ENCODE results near the gene KCNG2. TPM values are rescaled to one million over a fixed set of nuclear protein-coding genes. Genes with fewer than 3 reads are reported as not detected.
"Not testable (repeated sequence)": the region's sequence is repeated elsewhere in the genome, so short reads cannot be mapped to it uniquely, and the experiment has no call there.

The KCNG2 gene
- total and polyA plus RNA-seq, 9 of the 15 experiments (the other 6 are each of a cell fraction or from before 2014, with no cell fraction given): not detected

GRCh38 chr18:79750980-79751571 is 46.7 kb upstream of the KCNG2 start (continued):
- TF ChIP-seq NFATC3 (IDR thresholded peaks at IDR 0.05): no peak
- TF ChIP-seq CXXC5 (CRISPR knock-in tag; IDR thresholded peaks at IDR 0.05): no peak

- FAIRE-seq; H4K20me1 ChIP-seq (replicated peaks; ENCODE audit: control insufficient read depth, insufficient read depth, low read length); BruUV-seq (replicated peaks); H3K27ac ChIP-seq (ENCODE audit: extremely low read depth, low read depth, low read length); DNase-seq (ENCODE audit: extremely low read depth in 1 of 4, low spot score in 3 of 4); H3K9ac ChIP-seq (ENCODE audit: insufficient read depth in 1 of 2, low read depth in 2 of 2, low read length in 2 of 2); H3K27me3 ChIP-seq (ENCODE audit: control insufficient read depth in 2 of 2, insufficient read depth in 2 of 2, low read length in 2 of 2); H2AFZ ChIP-seq (ENCODE audit: low read depth, low read length); ATAC-seq; POLR2A ChIA-PET; H3K79me2 ChIP-seq (ENCODE audit: control insufficient read depth, insufficient read depth, low read length); H3K9me1 ChIP-seq (ENCODE audit: control insufficient read depth, insufficient read depth, low read length); intact Hi-C loops (cut with micrococcal nuclease); in situ Hi-C loops (cut with MboI); H3K4me2 ChIP-seq (ENCODE audit: insufficient read depth, low read length); CTCF ChIA-PET (ENCODE audit: low intra/inter-chr PET ratio); H3K4me3 ChIP-seq; H3K9me3 ChIP-seq (replicated peaks; ENCODE audit: control insufficient read depth, insufficient read depth, low read depth, low read length); H3K4me1 ChIP-seq (replicated peaks in 1 of 2; ENCODE audit: control insufficient read depth in 2 of 2, insufficient read depth in 2 of 2, low read length in 2 of 2): not testable (repeated sequence)
- 98% methylated on average over 12 of the region's 20 CpGs for WGBS (ENCODE audit: insufficient coverage, low coverage, missing lambda C conversion rate)
- peaks cover 12% of the 10 kb centered on the region; the same call in 1 of the 3 replicates for H3K36me3 ChIP-seq (ENCODE audit: control insufficient read depth, insufficient read depth, low read length)
- TF ChIP-seq, protein P1, sequence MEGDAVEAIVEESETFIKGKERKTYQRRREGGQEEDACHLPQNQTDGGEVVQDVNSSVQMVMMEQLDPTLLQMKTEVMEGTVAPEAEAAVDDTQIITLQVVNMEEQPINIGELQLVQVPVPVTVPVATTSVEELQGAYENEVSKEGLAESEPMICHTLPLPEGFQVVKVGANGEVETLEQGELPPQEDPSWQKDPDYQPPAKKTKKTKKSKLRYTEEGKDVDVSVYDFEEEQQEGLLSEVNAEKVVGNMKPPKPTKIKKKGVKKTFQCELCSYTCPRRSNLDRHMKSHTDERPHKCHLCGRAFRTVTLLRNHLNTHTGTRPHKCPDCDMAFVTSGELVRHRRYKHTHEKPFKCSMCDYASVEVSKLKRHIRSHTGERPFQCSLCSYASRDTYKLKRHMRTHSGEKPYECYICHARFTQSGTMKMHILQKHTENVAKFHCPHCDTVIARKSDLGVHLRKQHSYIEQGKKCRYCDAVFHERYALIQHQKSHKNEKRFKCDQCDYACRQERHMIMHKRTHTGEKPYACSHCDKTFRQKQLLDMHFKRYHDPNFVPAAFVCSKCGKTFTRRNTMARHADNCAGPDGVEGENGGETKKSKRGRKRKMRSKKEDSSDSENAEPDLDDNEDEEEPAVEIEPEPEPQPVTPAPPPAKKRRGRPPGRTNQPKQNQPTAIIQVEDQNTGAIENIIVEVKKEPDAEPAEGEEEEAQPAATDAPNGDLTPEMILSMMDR (IDR thresholded peaks at IDR 0.05 in 2 of 3, conservative IDR thresholded peaks at IDR 0.05 in 1 of 3; ENCODE audit: insufficient read depth in 2 of 3, low read depth in 1 of 3, low read length in 3 of 3): peak in 1 of 3 experiments; percentile 56; a peak in 2 of 6 replicates
Measured at GRCh38 chr18:79751918-79752578, 45.7 kb upstream of the KCNG2 start.

All from K562 (cell line).